ENCODE results near the gene ATG16L1. TPM values are rescaled to one million over a fixed set of nuclear protein-coding genes. Genes with fewer than 3 reads are reported as not detected.

ATG16L1 gene
- total and polyA plus RNA-seq, 9 of the 15 experiments (the other 6 are each of a cell fraction or from before 2014, with no cell fraction given): 6.4 to 21.3 (median 17.2) TPM

DNA sequence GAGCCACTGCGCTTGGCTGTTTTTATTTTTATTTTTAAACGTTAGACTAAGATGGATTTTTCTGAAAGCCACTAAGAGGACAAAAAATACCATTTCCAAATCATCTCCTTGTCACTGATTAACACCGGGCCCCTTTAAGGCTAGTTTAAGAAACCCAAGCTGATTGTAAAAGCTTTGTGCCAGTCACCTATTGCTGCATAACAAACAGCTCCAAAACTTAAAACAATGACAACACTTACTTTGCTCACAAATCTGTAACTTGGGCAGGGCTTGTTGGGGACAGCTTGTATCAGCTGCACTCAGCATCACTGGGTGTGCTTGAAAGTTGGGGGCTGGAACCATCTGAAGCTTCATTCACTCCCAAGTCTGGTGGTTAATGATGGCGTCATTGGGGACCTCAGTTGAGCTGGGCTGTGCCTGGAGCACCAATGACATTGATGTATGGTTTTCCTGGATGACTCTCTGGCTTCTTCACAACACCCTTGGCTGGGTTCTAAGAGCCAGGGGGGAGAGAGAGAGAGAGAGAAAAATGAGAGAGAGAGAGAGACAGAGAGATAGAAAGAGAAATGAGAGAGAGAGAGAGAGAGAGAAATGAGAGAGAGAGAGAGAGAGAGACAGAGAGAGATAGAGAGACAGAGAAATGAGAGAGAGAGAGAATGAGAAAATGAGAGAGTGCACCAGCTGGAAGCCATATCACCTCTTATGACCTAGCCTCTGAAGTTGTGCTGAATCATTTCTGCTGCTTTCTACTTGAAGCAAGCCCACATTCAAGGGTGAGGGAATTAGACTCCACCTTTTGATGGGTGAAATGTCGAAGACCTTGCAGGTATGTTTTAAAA lies 26.0 kb upstream of the ATG16L1 start (continued):
- no peak for TF ChIP-seq BRF1 (IDR thresholded peaks at IDR 0.05; ENCODE audit: borderline replicate concordance, extremely low read depth, insufficient read length)
- TF ChIP-seq MAFK (IDR thresholded peaks at IDR 0.05; ENCODE audit: low read length): peak; percentile 63
- TF ChIP-seq FOXJ3 (CRISPR knock-in tag; IDR thresholded peaks at IDR 0.05): no peak
- TF ChIP-seq, protein P1, sequence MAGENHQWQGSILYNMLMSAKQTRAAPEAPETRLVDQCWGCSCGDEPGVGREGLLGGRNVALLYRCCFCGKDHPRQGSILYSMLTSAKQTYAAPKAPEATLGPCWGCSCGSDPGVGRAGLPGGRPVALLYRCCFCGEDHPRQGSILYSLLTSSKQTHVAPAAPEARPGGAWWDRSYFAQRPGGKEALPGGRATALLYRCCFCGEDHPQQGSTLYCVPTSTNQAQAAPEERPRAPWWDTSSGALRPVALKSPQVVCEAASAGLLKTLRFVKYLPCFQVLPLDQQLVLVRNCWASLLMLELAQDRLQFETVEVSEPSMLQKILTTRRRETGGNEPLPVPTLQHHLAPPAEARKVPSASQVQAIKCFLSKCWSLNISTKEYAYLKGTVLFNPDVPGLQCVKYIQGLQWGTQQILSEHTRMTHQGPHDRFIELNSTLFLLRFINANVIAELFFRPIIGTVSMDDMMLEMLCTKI (IDR thresholded peaks at IDR 0.05; ENCODE audit: partially characterized antibody): no peak
- peak; percentile 68 for TF ChIP-seq ADNP (tag; IDR thresholded peaks at IDR 0.05)
- TF ChIP-seq SMAD1 (IDR thresholded peaks at IDR 0.05; ENCODE audit: low read depth, low read length, partially characterized antibody): no peak
- TF ChIP-seq, protein P2, sequence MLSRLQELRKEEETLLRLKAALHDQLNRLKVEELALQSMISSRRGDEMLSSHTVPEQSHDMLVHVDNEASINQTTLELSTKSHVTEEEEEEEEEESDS (CRISPR knock-in tag; IDR thresholded peaks at IDR 0.05): no peak
- TF ChIP-seq, protein P3, sequence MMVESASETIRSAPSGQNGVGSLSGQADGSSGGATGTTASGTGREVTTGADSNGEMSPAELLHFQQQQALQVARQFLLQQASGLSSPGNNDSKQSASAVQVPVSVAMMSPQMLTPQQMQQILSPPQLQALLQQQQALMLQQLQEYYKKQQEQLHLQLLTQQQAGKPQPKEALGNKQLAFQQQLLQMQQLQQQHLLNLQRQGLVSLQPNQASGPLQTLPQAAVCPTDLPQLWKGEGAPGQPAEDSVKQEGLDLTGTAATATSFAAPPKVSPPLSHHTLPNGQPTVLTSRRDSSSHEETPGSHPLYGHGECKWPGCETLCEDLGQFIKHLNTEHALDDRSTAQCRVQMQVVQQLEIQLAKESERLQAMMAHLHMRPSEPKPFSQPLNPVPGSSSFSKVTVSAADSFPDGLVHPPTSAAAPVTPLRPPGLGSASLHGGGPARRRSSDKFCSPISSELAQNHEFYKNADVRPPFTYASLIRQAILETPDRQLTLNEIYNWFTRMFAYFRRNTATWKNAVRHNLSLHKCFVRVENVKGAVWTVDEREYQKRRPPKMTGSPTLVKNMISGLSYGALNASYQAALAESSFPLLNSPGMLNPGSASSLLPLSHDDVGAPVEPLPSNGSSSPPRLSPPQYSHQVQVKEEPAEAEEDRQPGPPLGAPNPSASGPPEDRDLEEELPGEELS (CRISPR knock-in tag; IDR thresholded peaks at IDR 0.05; ENCODE audit: borderline replicate concordance): no peak
- no peak for TF ChIP-seq KHSRP (IDR thresholded peaks at IDR 0.05)
- TF ChIP-seq, protein P4, sequence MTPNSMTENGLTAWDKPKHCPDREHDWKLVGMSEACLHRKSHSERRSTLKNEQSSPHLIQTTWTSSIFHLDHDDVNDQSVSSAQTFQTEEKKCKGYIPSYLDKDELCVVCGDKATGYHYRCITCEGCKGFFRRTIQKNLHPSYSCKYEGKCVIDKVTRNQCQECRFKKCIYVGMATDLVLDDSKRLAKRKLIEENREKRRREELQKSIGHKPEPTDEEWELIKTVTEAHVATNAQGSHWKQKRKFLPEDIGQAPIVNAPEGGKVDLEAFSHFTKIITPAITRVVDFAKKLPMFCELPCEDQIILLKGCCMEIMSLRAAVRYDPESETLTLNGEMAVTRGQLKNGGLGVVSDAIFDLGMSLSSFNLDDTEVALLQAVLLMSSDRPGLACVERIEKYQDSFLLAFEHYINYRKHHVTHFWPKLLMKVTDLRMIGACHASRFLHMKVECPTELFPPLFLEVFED (CRISPR knock-in tag; conservative IDR thresholded peaks at IDR 0.05): 0 out of 2 replicates have a peak, but pooled peaks have one; percentile 60
- TF ChIP-seq SMARCA4 (IDR thresholded peaks at IDR 0.05): peak; percentile 78
- TF ChIP-seq, protein P5, sequence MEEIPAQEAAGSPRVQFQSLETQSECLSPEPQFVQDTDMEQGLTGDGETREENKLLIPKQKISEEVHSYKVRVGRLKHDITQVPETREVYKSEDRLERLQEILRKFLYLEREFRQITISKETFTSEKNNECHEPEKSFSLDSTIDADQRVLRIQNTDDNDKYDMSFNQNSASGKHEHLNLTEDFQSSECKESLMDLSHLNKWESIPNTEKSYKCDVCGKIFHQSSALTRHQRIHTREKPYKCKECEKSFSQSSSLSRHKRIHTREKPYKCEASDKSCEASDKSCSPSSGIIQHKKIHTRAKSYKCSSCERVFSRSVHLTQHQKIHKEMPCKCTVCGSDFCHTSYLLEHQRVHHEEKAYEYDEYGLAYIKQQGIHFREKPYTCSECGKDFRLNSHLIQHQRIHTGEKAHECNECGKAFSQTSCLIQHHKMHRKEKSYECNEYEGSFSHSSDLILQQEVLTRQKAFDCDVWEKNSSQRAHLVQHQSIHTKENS (CRISPR knock-in tag; IDR thresholded peaks at IDR 0.05): no peak
- TF ChIP-seq, protein P6, sequence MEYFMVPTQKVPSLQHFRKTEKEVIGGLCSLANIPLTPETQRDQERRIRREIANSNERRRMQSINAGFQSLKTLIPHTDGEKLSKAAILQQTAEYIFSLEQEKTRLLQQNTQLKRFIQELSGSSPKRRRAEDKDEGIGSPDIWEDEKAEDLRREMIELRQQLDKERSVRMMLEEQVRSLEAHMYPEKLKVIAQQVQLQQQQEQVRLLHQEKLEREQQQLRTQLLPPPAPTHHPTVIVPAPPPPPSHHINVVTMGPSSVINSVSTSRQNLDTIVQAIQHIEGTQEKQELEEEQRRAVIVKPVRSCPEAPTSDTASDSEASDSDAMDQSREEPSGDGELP (CRISPR knock-in tag; IDR thresholded peaks at IDR 0.05; ENCODE audit: borderline replicate concordance): peak; percentile 24
- TF ChIP-seq ZBED1 (IDR thresholded peaks at IDR 0.05): no peak
- peak; percentile 91 for TF ChIP-seq DPF2 (IDR thresholded peaks at IDR 0.05)
- peak; percentile 37 for TF ChIP-seq TAF9B (IDR thresholded peaks at IDR 0.05; ENCODE audit: partially characterized antibody)

Measured in K562 (cell line).